Stomach (tissue), 19 donors: Measurements from ENCODE around the gene TMEM158. TPM values are rescaled to one million over a fixed set of nuclear protein-coding genes. Genes with fewer than 3 reads are reported as not detected.

Source experiments
- DNase-seq, 2 donors: peaks; one replicate each; pipeline versions ENCODE4 v3.0.0 to v3.0.0-alpha.2; 2013 to 2019
- H3K27ac ChIP-seq, 5 donors: fragments of 200-600 bp in 4 of 5; sonication (generic) in 4 of 5; one replicate each; pipeline ENCODE4 v1.5.1; 2013 to 2019; ENCODE audit warnings: mild to moderate bottlenecking in 1 of 5, moderate library complexity in 1 of 5
- H3K27me3 ChIP-seq, 3 donors: fragments of 200-600 bp; sonication (generic); one replicate each; pipeline ENCODE4 v1.5.1; 2017 to 2019; ENCODE audit warnings: mixed run types in 1 of 3
- H3K36me3 ChIP-seq, 4 donors: fragments of 200-600 bp; sonication (generic); 1 replicate in 3 of 4; 2 replicates in 1 of 4; pipeline ENCODE4 v1.5.1; 2016 to 2019
- H3K4me1 ChIP-seq, 4 donors: fragments of 200-600 bp; sonication (generic); one replicate each; pipeline ENCODE4 v1.5.1; 2016 to 2019
- H3K4me3 ChIP-seq, 4 donors: fragments of 200-600 bp; sonication (generic) in 3 of 4; one replicate each; pipeline ENCODE4 v1.5.1; 2016 to 2019; ENCODE audit warnings: mild to moderate bottlenecking in 1 of 4
- H3K9me3 ChIP-seq, 4 donors: fragments of 200-600 bp; sonication (generic); one replicate each; pipeline ENCODE4 v1.5.1; 2016 to 2019
- CTCF ChIP-seq, 7 experiments: fragments of 450-650 bp in 4 of 7; fragments of 200-600 bp in 3 of 7; sonication (generic) in 3 of 7; IDR thresholded peaks; one replicate each; pipeline ENCODE4 v1.5.1; 2016 to 2019; ENCODE audit warnings: antibody characterized with exemption in 7 of 7, control low read depth in 2 of 7, mild to moderate bottlenecking in 1 of 7
- EP300 ChIP-seq: sonication (generic); formaldehyde crosslinking; IDR thresholded peaks from one replicate; pipeline ENCODE4 v1.6.1; 2017; ENCODE audit warnings: antibody characterized with exemption
- POLR2A ChIP-seq, 4 donors: fragments of 450-650 bp; IDR thresholded peaks; one replicate each; pipeline ENCODE4 v1.6.1; 2016; ENCODE audit warnings: antibody characterized with exemption in 4 of 4, control low read depth in 2 of 4, mild to moderate bottlenecking in 1 of 4, moderate library complexity in 1 of 4
- POLR2AphosphoS5 ChIP-seq, 3 donors: sonication (generic); formaldehyde crosslinking; IDR thresholded peaks; one replicate each; pipeline ENCODE4 v1.6.1; 2016; ENCODE audit warnings: antibody characterized with exemption in 3 of 3
- WGBS, 5 donors: extraction: QIAGEN DNeasy Blood & Tissue Kit in 3 of 5; methylation state at CpG; one replicate each; pipeline versions ENCODE4 v1.1.5 to v1.1.7; 2013 to 2018; 5-methylcytosine and 5-hydroxymethylcytosine counted together
- intact Hi-C: fragments of 100-400 bp; cut with DNase I; formaldehyde crosslinking; loops from one replicate; pipeline ENCODE4 v1.15.1; 2023; ENCODE audit warnings: low total_unique reads
- long read RNA-seq, 10 donors: transcript quantifications; one replicate each; lab custom pipeline, GENCODE V29; 2026
- polyA plus RNA-seq, 3 donors: library from polyadenylated mRNA; stranded (reverse); fragments of 200-250 nt; gene quantifications; one replicate each; pipeline ENCODE4 v1.2.3, GENCODE V29; 2013
- total RNA-seq, 5 donors: library from RNA; depleted of rRNA; stranded (reverse); fragments of >200 nt; gene quantifications; one replicate each; pipeline versions ENCODE4 v1.1.0 to v1.2.3, GENCODE V29; 2014 to 2016
- donor health status: healthy with polysubstance abuse.
- donor health status: Bipolar disorder and iron deficiency.
- donor health status: healthy.

TMEM158 gene
- 1 to 10 TPM in 2 of 5 donors, under 1 TPM in 1, not detected in 2; 0.89 to 2.9 (median 1.1) TPM for total RNA-seq
- polyA plus RNA-seq, result 1 to 10 TPM in 2 of 3 donors, under 1 TPM in 1; 0.46 to 5.5 (median 4.9) TPM
- long read RNA-seq, donor 1, partial matches to known transcripts, result 0 of 2 reads
- long read RNA-seq, donor 1, other reads (novel, unspliced or antisense), result 0 of 2 reads
- long read RNA-seq, donor 2, transcript TMEM158-201 (1 exons, 1,813 nt), result major isoform, 5 of 5 reads
- long read RNA-seq, donor 2, partial matches to known transcripts, result 0 of 5 reads
- long read RNA-seq, donor 2, other reads (novel, unspliced or antisense), result 0 of 5 reads
- long read RNA-seq, donor 3, partial matches to known transcripts, result 0 of 3 reads
- long read RNA-seq, donor 3, other reads (novel, unspliced or antisense), result 0 of 3 reads
- long read RNA-seq, donor 4, result 0 reads
- long read RNA-seq, donor 5, transcript TMEM158-201 (1 exons, 1,813 nt), result major isoform, 5 of 5 reads
- long read RNA-seq, donor 5, partial matches to known transcripts, result 0 of 5 reads
- long read RNA-seq, donor 5, other reads (novel, unspliced or antisense), result 0 of 5 reads
- long read RNA-seq, donor 6, result 0 reads
- long read RNA-seq, donor 7, transcript TMEM158-201 (1 exons, 1,813 nt), result major isoform, 9 of 9 reads
- long read RNA-seq, donor 7, partial matches to known transcripts, result 0 of 9 reads
- long read RNA-seq, donor 7, other reads (novel, unspliced or antisense), result 0 of 9 reads
- long read RNA-seq, donor 8, partial matches to known transcripts, result 0 of 2 reads
- long read RNA-seq, donor 8, other reads (novel, unspliced or antisense), result 0 of 2 reads
- long read RNA-seq, donor 9, transcript TMEM158-201 (1 exons, 1,813 nt), result major isoform, 11 of 11 reads
- long read RNA-seq, donor 9, partial matches to known transcripts, result 0 of 11 reads
- long read RNA-seq, donor 9, other reads (novel, unspliced or antisense), result 0 of 11 reads
- long read RNA-seq, donor 10, partial matches to known transcripts, result 0 of 2 reads
- long read RNA-seq, donor 10, other reads (novel, unspliced or antisense), result 0 of 2 reads

DNA sequence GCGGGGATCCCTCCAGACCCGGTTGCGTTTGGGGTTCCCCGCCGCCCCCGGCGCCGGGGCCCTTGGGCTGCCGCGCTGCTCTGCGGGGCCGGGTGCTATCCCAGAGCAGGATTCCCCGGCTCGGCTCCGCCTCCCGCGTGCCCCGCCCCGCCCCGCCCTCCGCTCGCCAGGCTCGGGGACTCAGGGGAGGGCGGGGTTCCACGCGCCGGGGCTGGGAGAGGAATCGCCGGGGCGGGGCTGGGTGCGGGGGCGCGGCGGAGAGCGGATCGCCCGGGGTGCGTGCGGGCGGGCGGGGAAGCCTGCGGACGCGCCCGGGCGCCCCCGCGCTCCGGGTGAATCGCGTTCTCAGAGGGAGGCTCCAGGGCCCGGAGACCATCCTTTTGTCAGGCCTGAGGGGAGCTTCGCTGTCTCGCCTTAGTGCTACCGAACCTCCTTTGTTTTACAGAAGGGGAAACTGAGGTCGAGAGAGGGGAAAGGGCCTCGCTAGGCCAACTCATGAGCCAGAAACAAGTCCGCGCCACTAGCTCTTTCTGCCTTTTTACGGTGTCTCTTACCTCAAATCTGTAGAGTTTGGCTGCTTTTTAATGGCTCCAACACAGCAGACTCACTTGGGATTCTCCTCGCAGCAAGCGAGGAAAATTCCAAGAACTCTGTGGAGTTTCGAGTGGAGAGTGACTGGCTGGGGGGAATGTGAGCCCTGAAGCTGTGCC, at the start of gene TMEM158:
Gene TMEM158 (minus strand): TSS at position 82 of the 710 bp plus-strand sequence. CDS start 260 bp downstream, outside the sequence.
- DNase-seq, result peak; percentile 81 to 93
- 2 to 14% (median 4%) methylated on average over 13 to 63 of the region's 63 CpGs for WGBS, 5 donors
- peak within 1 kb of the TSS in 3 of 5 donors; percentile 26 to 59 (median 51) for H3K27ac ChIP-seq
- TF ChIP-seq POLR2AphosphoS5 (IDR thresholded peaks at IDR 0.05) (no peak), EP300 (no peak), CTCF (IDR thresholded peaks at IDR 0.05) (no peak), POLR2A (IDR thresholded peaks at IDR 0.05) (no peak)
- peaks cover 13 to 23% (median 18%) of the 10 kb centered on the region in 4 donors for H3K4me1 ChIP-seq
- no peaks in the 10 kb centered on the region for H3K36me3 ChIP-seq
- H3K4me3 ChIP-seq, result peak within 1 kb of the TSS; percentile 52 to 82 (median 58)
- H3K9me3 ChIP-seq, result no peaks in the 10 kb centered on the region
- intact Hi-C loops, result no loop called here
- peaks cover 0 to 81% (median 18%) of the 10 kb centered on the region in 3 donors for H3K27me3 ChIP-seq

DNA sequence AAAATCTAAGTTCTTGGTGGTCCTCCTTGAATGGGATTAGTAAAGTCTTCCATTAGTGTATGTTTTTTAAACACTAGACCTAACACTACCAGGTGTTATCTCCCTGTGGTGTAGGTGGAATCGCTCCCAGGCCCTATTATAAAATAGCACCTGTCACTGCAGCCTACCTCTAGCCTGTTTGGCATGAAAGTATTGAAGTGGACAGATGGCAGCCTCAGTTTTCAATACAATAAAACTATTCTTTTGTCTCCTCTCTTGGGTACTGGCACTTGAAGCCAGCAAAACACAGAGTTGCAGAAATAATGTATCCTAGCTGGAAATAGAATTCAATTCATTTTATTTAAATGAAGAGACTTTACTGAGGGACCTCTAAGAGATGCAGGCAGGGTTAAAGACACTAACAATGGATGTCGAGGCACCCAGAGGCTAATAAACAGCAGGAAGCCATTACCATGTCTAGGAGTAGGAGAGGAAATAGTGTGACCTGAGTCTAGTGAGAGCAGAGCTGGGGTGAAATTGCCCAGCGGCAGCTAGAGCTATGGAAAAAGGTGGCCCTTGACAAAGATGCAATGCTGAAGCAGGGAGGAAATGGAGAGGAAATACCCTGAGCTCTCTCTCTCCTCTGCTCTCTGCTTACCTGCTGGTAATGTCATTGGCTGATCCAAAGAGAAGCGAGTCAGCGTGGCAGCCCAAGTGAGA, 49.1 kb upstream of the TMEM158 start:
- no peaks in the 10 kb centered on the region for H3K4me1 ChIP-seq
- H3K4me3 ChIP-seq, result no peak overlapping the region
- H3K27ac ChIP-seq, result no peak overlapping the region
- intact Hi-C loops, result no loop called here
- no peaks in the 10 kb centered on the region for H3K36me3 ChIP-seq
- 41 to 54% (median 41%) methylated on average over 5 of the region's 5 CpGs for WGBS, 5 donors
- peaks cover 0 to 22% (median 0%) of the 10 kb centered on the region in 3 donors for H3K27me3 ChIP-seq
- DNase-seq, result no peak
- TF ChIP-seq CTCF (IDR thresholded peaks at IDR 0.05) (no peak), POLR2A (IDR thresholded peaks at IDR 0.05) (no peak), POLR2AphosphoS5 (IDR thresholded peaks at IDR 0.05) (no peak), EP300 (no peak)
- H3K9me3 ChIP-seq, result peaks cover 0 to 27% (median 18%) of the 10 kb centered on the region in 4 donors

GRCh38 chr3:45273681-45274515, 47.8 kb upstream of the TMEM158 start:
- intact Hi-C loops, result no loop called here
- peaks cover 0 to 22% (median 0%) of the 10 kb centered on the region in 3 donors for H3K27me3 ChIP-seq
- no peaks in the 10 kb centered on the region for H3K4me1 ChIP-seq
- 59 to 75% (median 68%) methylated on average over 4 of the region's 4 CpGs for WGBS, 5 donors
- peak in 1 of 2 donors; percentile 6 for DNase-seq
- no peak overlapping the region for H3K4me3 ChIP-seq
- H3K27ac ChIP-seq, result no peak overlapping the region
- H3K36me3 ChIP-seq, result no peaks in the 10 kb centered on the region
- peaks cover 0 to 25% (median 18%) of the 10 kb centered on the region in 4 donors for H3K9me3 ChIP-seq
- TF ChIP-seq EP300 (no peak), CTCF (IDR thresholded peaks at IDR 0.05) (no peak), POLR2A (IDR thresholded peaks at IDR 0.05) (no peak), POLR2AphosphoS5 (IDR thresholded peaks at IDR 0.05) (no peak)
